PFSK-1 (cell line): ENCODE measurements around the gene SAP30L.

Experiments
- POLR2AphosphoS5 ChIP-seq: IDR thresholded peaks from 2 replicates; pipeline ENCODE4 v1.6.1; 2012; ENCODE audit warnings: low read depth, mild to moderate bottlenecking, control low read depth, low read length, moderate library complexity
- SIN3A ChIP-seq: IDR thresholded peaks from 2 replicates; pipeline ENCODE4 v1.6.1; 2012; ENCODE audit warnings: mild to moderate bottlenecking, low read length, moderate library complexity, borderline replicate concordance; ENCODE audit not compliant: insufficient read depth
- TAF1 ChIP-seq: IDR thresholded peaks from 2 replicates; pipeline ENCODE4 v1.6.1; 2012; ENCODE audit warnings: low read length, control low read depth, borderline replicate concordance; ENCODE audit not compliant: insufficient read depth

DNA sequence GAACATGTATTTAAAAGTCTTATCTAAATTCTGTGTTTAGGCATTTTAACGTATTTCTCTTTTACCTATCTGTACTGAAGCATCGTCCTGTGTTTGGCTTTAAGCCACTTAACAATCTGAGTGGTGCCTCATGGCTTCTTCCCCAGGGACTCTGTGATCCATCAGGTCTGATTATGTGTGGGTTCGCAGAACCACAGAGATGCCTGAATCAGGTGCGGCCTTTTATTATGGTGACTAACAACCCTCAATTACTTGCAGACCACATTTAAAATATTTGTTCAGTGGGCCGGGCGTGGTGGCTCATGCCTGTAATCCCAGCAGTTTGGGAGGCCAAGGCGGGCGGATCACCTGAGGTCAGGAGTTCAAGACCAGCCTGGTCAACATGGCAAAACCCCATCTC lies 39.6 kb upstream of the SAP30L start:
- TF ChIP-seq TAF1, result no peak
- no peak for TF ChIP-seq POLR2AphosphoS5
- TF ChIP-seq SIN3A, result no peak
